Stimulated activated memory B cell treated with anti-CD40 and anti-IgM and Interleukin-4, amounts not matched to agents 10 μg/mL and 1 μg/mL and 100 μg/mL, for 72 hours (primary cell): ENCODE data around the gene COX6A1.
"Not testable (repeated sequence)": the region's sequence is repeated elsewhere in the genome, so short reads cannot be mapped to it uniquely, and the experiment has no call there.

Experiments used
- ATAC-seq: fragments of 150-1000 bp; cut with Tn5 transposase; 2 replicates; pipeline ENCODE4 v1.10.0; 2021
- H3K27ac Mint-ChIP-seq: one replicate; pipeline ENCODE4 v1.8.0; 2022; ENCODE audit warnings: mild to moderate bottlenecking, mixed read lengths
- H3K27me3 Mint-ChIP-seq: one replicate; pipeline ENCODE4 v1.8.0; 2022; ENCODE audit warnings: mixed read lengths
- H3K36me3 Mint-ChIP-seq: one replicate; pipeline ENCODE4 v1.8.0; 2022; ENCODE audit warnings: mixed read lengths
- H3K4me1 Mint-ChIP-seq: one replicate; pipeline ENCODE4 v1.8.0; 2022; ENCODE audit warnings: mixed read lengths
- H3K4me3 Mint-ChIP-seq: one replicate; pipeline ENCODE4 v1.8.0; 2022; ENCODE audit warnings: mild to moderate bottlenecking, moderate library complexity, mixed read lengths
- H3K9me3 Mint-ChIP-seq: one replicate; pipeline ENCODE4 v1.8.0; 2022; ENCODE audit warnings: mixed read lengths

COX6A1 gene

DNA sequence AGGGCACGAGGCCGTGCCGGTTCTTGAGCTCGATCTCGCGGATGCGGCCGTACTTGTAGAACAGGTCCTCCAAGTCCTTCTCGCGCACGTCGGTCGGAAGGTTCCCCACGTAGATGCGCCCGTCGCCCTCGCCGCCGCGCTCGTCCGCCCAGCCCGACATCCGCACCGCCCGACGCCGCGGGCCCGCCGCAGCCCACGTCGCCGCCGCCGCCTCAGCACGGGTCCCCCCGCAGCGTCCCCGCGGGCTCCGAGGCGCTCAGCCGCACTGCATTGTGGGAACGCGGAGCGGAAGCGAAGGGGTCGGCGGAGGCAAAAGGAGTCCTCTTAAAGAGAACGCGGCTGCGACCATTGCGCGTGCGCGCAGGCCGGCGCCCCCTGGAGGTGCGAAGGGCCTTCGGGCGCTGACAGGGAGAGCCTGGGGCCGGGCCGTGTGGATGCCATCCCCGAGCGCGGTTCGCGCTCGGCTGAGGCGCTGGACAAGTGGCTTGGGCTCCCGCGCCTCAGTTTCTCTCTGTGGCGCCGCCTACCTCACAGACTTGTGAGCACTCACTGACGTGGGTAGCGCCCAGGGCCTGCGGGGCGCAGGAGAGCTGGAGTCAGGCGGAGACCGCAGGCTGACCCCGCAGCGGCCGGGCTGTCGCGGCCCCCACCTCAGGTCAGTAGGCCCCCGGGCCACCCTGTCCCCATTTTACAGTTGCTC lies 31.7 kb downstream of the COX6A1 start, which contains the start of gene SRSF9:
SRSF9 (minus strand) TSS at position 299 of the 700 bp plus-strand sequence; CDS start at position 160, 139 bp downstream.
- peak; percentile 98 for ATAC-seq
- Mint-ChIP-seq H3K9me3 (no peaks in the 10 kb centered on the region), H3K27ac (peak within 1 kb of the TSS; percentile 90), H3K4me3 (peak within 1 kb of the TSS; percentile 91), H3K4me1 (peaks cover 49% of the 10 kb centered on the region), H3K27me3 (no peaks in the 10 kb centered on the region), H3K36me3 (peaks cover 13% of the 10 kb centered on the region)

DNA sequence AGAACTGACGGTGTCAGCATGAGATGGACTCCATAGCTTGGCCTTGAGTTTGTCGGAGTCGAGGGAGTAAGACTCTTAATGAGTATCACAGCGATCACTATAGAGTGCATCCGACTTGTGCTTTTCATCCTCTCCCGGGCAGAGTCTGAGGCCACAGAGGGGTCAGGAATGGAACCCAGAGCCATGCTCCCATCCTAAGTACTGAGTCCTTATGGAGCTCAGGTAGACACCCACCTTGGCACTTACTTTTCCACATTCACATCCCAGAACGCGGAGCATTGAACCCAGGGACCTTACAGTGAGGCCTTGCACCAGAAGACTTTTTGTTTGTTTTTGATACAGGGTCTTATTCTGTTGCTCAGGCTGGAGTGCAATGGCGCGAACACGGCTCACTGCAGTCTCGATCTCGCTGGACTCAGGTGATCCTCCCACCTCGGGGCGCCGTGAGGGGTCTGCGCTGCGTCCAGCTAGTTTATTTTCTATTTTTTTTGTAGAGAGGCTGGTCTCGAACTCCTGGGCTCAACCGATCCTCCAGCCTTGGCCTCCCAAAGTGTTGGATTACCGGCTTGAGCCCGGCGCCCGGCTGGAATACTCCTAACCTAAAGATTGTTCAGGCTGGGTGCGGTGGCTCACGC lies 32.4 kb downstream of the COX6A1 start:
- H3K27ac Mint-ChIP-seq: peak overlapping the region; percentile 90
- peak; percentile 27 for ATAC-seq
- peaks cover 47% of the 10 kb centered on the region for H3K4me1 Mint-ChIP-seq
- H3K36me3 Mint-ChIP-seq: peaks cover 7% of the 10 kb centered on the region
- H3K9me3 Mint-ChIP-seq: no peaks in the 10 kb centered on the region
- peak overlapping the region; percentile 91 for H3K4me3 Mint-ChIP-seq
- H3K27me3 Mint-ChIP-seq: no peaks in the 10 kb centered on the region

DNA sequence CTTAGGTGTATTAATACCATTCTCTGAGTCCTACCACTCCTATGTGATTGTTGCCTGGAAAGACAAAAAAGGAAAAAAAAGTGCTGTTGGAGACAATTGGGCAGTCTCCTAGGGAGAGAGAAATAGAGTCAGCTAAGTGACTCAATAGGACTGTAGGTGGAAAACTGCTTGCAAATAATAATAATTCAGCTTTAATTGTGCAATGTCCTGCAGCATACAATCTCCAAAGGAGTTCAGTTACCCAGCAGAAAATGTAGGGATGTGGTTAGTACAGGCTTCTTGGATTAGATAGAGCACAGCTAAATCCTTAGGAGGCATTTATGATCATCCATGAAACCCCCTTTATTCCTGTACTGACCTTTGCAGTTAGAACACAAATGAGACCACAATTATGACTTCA lies 34.6 kb downstream of the COX6A1 start:
- Mint-ChIP-seq H3K27me3 (no peaks in the 10 kb centered on the region), H3K4me3 (no peak overlapping the region)

GRCh38 chr12:120473807-120474615 lies 36.1 kb downstream of the COX6A1 start:
- no peaks in the 10 kb centered on the region for H3K9me3 Mint-ChIP-seq
- H3K4me3 Mint-ChIP-seq: no peak overlapping the region
- no peaks in the 10 kb centered on the region for H3K27me3 Mint-ChIP-seq
- no peak overlapping the region for H3K27ac Mint-ChIP-seq
- ATAC-seq: no peak
- H3K4me1 Mint-ChIP-seq: peaks cover 13% of the 10 kb centered on the region
- H3K36me3 Mint-ChIP-seq: no peaks in the 10 kb centered on the region

More for the DNA sequence above, 34.6 kb downstream of the COX6A1 start:
- peaks cover 24% of the 10 kb centered on the region for H3K4me1 Mint-ChIP-seq
- no peaks in the 10 kb centered on the region for H3K36me3 Mint-ChIP-seq
- no peak for ATAC-seq
- no peaks in the 10 kb centered on the region for H3K9me3 Mint-ChIP-seq
- no peak overlapping the region for H3K27ac Mint-ChIP-seq

DNA sequence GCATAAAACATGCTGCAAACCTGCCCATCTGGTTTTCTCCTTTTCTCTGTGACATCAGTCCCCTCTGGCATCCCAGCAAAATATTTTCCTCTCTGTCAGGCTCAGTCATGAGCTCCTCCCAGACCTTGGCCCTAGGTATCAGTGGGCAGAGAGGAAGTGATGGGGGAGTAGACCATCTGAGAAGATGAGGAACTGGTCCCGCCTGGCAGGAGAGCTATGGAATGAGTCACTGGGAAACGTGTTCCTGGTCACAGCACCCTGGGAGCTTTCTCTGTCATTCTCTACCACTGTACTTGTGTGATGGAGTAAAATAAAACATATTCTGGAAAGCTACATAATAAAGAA lies 36.7 kb downstream of the COX6A1 start:
- H3K9me3 Mint-ChIP-seq: no peaks in the 10 kb centered on the region
- H3K4me1 Mint-ChIP-seq: peaks cover 12% of the 10 kb centered on the region
- no peak overlapping the region for H3K4me3 Mint-ChIP-seq
- no peak overlapping the region for H3K27ac Mint-ChIP-seq
- no peaks in the 10 kb centered on the region for H3K36me3 Mint-ChIP-seq
- H3K27me3 Mint-ChIP-seq: no peaks in the 10 kb centered on the region
- ATAC-seq: no peak

DNA sequence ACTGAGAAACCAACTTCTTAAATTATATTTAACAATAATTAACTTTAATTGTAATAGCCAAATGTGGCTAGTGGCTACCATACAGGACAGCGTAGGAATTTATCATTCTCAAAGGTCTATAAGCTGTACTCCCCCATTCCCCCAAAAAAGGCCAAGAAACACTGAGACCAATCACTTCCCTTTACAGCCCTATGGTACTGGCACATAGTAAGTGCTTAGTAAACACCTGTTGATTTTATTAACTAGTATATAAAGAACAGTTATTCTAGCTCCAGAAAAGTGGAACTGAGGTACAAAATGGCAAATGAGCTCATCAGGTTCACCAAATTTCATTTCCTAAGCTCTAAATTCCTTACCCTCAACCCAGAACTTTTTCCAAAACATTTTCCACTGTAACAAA lies 37.7 kb downstream of the COX6A1 start:
- no peak for ATAC-seq
- H3K27ac Mint-ChIP-seq: no peak overlapping the region
- H3K9me3 Mint-ChIP-seq: no peaks in the 10 kb centered on the region
- H3K4me1 Mint-ChIP-seq: peaks cover 1% of the 10 kb centered on the region
- no peak overlapping the region for H3K4me3 Mint-ChIP-seq
- H3K27me3 Mint-ChIP-seq: no peaks in the 10 kb centered on the region
- no peaks in the 10 kb centered on the region for H3K36me3 Mint-ChIP-seq

DNA sequence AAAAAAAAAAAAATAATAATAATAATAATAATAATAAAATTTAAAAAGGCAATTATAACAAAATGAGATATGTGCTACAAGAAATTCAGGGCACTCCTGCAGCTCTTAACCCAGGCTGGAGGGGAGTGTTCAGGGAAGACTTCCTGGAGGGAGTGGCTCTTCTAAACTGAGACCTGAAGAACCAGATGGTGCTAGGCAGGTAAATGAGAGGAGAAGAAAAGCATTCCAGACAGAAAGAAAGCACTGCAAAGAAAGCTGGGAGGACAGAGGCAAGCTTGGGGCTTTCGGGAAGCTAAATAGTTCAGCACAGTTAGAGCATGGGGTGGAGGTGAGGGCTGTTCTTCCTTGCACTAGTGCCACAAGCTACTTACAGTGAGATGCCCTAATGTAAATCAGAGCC lies 41.5 kb downstream of the COX6A1 start:
- H3K36me3 Mint-ChIP-seq: peaks cover 6% of the 10 kb centered on the region
- H3K4me1 Mint-ChIP-seq: no peaks in the 10 kb centered on the region
- no peaks in the 10 kb centered on the region for H3K9me3 Mint-ChIP-seq
- H3K27ac Mint-ChIP-seq: no peak overlapping the region
- H3K27me3 Mint-ChIP-seq: no peaks in the 10 kb centered on the region
- H3K4me3 Mint-ChIP-seq: no peak overlapping the region
- ATAC-seq: no peak

- no peak overlapping the region for H3K27ac Mint-ChIP-seq
- no peaks in the 10 kb centered on the region for H3K27me3 Mint-ChIP-seq
- H3K9me3 Mint-ChIP-seq: no peaks in the 10 kb centered on the region
- no peak overlapping the region for H3K4me3 Mint-ChIP-seq
- no peaks in the 10 kb centered on the region for H3K4me1 Mint-ChIP-seq
- no peak for ATAC-seq
- H3K36me3 Mint-ChIP-seq: peaks cover 6% of the 10 kb centered on the region
Observed at GRCh38 chr12:120480211-120480610, 42.3 kb downstream of the COX6A1 start.

DNA sequence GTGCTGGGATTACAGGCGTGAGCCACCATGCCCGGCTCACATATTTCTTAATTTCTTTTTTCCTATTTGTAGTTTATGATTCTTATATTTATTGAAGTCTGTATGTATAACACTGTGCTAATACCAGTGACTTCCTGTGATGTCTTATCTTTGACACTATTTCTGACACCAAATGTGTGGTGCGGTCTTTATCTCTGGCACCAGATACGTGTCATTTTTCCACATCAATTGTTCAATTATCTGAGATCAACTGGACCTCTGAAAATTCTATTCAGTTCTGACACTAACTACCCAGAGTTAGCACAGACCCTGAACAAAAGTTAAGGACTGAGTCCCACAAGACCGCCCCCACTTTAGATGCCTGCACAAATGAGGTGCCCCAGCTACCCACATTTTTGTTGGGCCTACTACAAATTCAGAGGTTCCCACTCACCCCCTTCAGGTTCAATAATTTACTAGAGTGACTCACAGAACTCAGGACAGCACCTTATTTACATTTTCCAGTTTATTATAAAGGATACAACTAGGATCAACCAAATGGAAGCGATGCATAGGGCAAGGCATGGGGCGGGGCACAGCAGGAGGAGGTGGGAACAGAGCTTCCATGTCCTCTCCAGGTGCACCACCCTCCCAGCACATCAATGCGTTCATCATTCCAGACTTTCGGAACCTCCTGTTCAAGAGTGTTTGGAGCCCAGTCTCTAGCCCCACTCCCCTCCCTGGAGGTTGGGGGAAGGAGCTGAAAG lies 43.3 kb downstream of the COX6A1 start:
- Mint-ChIP-seq H3K27ac (no peak overlapping the region), H3K4me3 (no peak overlapping the region), H3K27me3 (no peaks in the 10 kb centered on the region), H3K36me3 (peaks cover 6% of the 10 kb centered on the region), H3K4me1 (no peaks in the 10 kb centered on the region), H3K9me3 (no peaks in the 10 kb centered on the region)
- ATAC-seq: no peak

- Mint-ChIP-seq H3K9me3 (no peaks in the 10 kb centered on the region), H3K36me3 (peaks cover 12% of the 10 kb centered on the region), H3K27ac (no peak overlapping the region), H3K27me3 (no peaks in the 10 kb centered on the region), H3K4me3 (no peak overlapping the region), H3K4me1 (no peaks in the 10 kb centered on the region)
- no peak for ATAC-seq
Observed at GRCh38 chr12:120483621-120484020, 45.7 kb downstream of the COX6A1 start.

DNA sequence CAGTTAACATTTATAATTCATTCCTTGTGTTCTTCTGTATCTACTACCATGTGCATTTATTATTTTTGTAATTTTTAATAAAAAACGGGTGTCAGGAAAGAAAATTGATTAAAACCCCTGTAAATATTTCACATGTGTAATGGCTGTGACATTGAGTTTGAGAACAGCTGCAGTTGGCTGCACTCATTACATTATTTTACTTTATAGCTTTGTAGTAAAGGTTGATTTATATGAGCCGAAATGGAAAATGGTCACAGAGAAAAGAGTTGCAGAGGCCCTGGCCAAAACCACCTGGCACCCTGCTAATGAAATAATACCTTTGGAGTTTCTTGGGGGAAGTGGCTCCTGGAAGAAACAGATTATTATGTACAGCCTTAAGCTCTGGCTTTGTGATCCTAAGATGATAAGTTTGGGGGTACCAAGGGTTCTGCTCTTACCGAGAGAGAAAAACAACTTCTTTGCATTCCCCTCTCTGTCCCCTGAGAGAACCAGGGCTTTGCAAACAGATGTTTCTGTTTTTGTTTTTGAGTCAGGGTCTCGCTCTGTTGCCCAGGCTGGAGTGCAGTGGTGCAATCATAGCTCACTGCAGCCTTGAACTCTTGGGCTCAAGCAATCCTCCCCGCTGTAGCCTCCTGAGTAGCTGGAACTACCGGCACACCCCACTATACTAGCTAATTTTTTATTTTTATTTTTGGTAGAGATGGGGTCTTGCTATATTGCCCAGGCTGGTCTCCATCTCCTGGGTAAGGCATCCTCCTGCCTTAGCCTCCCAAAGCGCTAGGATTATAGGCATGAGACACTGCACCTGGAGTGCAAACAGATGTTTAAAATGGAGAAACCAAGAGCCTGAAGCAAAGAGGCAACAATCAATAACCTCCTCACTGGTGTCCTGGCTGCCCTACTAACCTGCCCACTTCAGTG lies 48.3 kb downstream of the COX6A1 start:
- H3K36me3 Mint-ChIP-seq: peaks cover 24% of the 10 kb centered on the region
- ATAC-seq: no peak
- H3K9me3 Mint-ChIP-seq: no peaks in the 10 kb centered on the region
- H3K4me1 Mint-ChIP-seq: no peaks in the 10 kb centered on the region
- H3K27me3 Mint-ChIP-seq: no peaks in the 10 kb centered on the region
- no peak overlapping the region for H3K4me3 Mint-ChIP-seq
- H3K27ac Mint-ChIP-seq: no peak overlapping the region

DNA sequence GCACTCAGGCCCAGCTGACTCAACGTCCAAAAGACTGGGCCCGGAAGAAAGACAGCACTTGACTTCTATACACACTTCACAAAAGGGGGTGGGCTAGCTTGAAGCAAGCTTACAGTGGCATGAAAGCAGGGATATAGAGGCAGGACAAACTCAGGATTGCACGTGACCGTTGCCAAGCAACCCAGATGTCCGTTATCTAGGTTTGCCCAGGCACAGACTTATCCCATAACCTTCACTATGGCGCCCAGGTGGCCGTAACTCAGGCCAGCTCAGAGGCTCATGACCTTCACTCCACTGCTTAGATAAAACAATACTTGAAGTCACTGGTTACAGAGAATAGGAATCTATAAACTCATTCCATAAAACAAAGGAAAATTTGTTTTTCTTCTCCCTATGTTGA lies 49.6 kb downstream of the COX6A1 start:
- not testable (repeated sequence) for H3K4me3 Mint-ChIP-seq, H3K27ac Mint-ChIP-seq, H3K9me3 Mint-ChIP-seq, H3K27me3 Mint-ChIP-seq, ATAC-seq, H3K4me1 Mint-ChIP-seq
- peaks cover 28% of the 10 kb centered on the region for H3K36me3 Mint-ChIP-seq

GRCh38 chr12:120488057-120488640 lies 50.2 kb downstream of the COX6A1 start:
- Mint-ChIP-seq H3K27ac (no peak overlapping the region), H3K4me1 (no peaks in the 10 kb centered on the region), H3K36me3 (peaks cover 28% of the 10 kb centered on the region), H3K27me3 (no peaks in the 10 kb centered on the region), H3K4me3 (no peak overlapping the region), H3K9me3 (no peaks in the 10 kb centered on the region)
- no peak for ATAC-seq

DNA sequence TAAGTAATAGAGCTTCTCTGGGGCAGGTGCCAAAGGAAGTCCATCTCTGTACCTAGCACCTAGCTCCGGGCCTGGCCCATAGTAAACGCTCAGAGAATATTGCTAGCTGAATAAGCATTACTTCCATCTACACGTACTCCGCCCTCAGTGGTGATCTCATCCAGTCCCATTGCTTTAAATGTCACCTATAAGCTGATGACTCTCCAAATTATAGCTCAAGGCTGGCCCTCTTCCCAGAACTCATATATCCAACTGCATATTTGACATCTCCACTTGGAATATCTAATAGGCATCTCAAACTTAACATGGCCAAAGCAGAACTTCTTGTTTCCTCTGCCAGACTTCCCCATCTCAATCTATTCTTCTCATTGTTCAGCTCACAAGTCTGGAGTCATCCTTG lies 51.1 kb downstream of the COX6A1 start:
- Mint-ChIP-seq H3K27ac (no peak overlapping the region), H3K4me1 (no peaks in the 10 kb centered on the region), H3K36me3 (peaks cover 24% of the 10 kb centered on the region), H3K27me3 (no peaks in the 10 kb centered on the region), H3K4me3 (no peak overlapping the region), H3K9me3 (no peaks in the 10 kb centered on the region)
- no peak for ATAC-seq
